HG02678 (cell line): ENCODE data around the gene ZNF784.
"Not testable (repeated sequence)": the region's sequence is repeated elsewhere in the genome, so short reads cannot be mapped to it uniquely, and the experiment has no call there.

ENCODE experiments used
- ATAC-seq: cut with Tn5 transposase; IDR thresholded peaks from one replicate; pipeline ENCODE4 v1.9.1; 2021; ENCODE audit warnings: mild to moderate bottlenecking, moderate library complexity; ENCODE audit not compliant: unreplicated experiment

Gene ZNF784

GRCh38 chr19:55586976-55587668 lies 37.2 kb downstream of the ZNF784 start:
- ATAC-seq: peak; percentile 88

GRCh38 chr19:55585658-55586339 lies 38.6 kb downstream of the ZNF784 start:
- ATAC-seq: no peak

- no peak for ATAC-seq
These were observed 39.5 kb downstream of the ZNF784 start for GRCh38 chr19:55584871-55585270.

- not testable (repeated sequence) for ATAC-seq
These were observed 40.5 kb downstream of the ZNF784 start for GRCh38 chr19:55583897-55584296.

- ATAC-seq: not testable (repeated sequence)
These were observed 42.1 kb downstream of the ZNF784 start for GRCh38 chr19:55582284-55582683.

GRCh38 chr19:55581823-55582223 lies 42.5 kb downstream of the ZNF784 start:
- no peak for ATAC-seq

GRCh38 chr19:55581145-55581822 lies 43.1 kb downstream of the ZNF784 start:
- ATAC-seq: peak; percentile 5

- peak; percentile 54 for ATAC-seq
These were observed 43.7 kb downstream of the ZNF784 start, which contains the start of gene ZNF579 for GRCh38 chr19:55580628-55581144. ZNF579 (minus strand) TSS chr19:55580848; CDS start chr19:55579639, 1,209 bp downstream.

- ATAC-seq: peak; percentile 29
These were observed 44.4 kb downstream of the ZNF784 start for GRCh38 chr19:55579766-55580621.

GRCh38 chr19:55578761-55579747 lies 45.3 kb downstream of the ZNF784 start:
- ATAC-seq: no peak

GRCh38 chr19:55578031-55578760 lies 46.2 kb downstream of the ZNF784 start:
- no peak for ATAC-seq

GRCh38 chr19:55576746-55577145 lies 47.6 kb downstream of the ZNF784 start:
- no peak for ATAC-seq

GRCh38 chr19:55573929-55574328 lies 50.4 kb downstream of the ZNF784 start:
- ATAC-seq: not testable (repeated sequence)
